ENCODE measurements around the gene RECQL5.

GRCh38 chr17:75672011-75672410, 5.1 kb upstream of the RECQL5 start:
- TF ChIP-seq POLR2A (IDR thresholded peaks at IDR 0.05) (no peak), CTCF (IDR thresholded peaks at IDR 0.05) (no peak)
